OCI-LY7 (cell line): ENCODE results near the gene CRISP3. TPM values are rescaled to one million over a fixed set of nuclear protein-coding genes. Genes with fewer than 3 reads are reported as not detected.

Experiments
- BruUV-seq: library from RNA; stranded (reverse); fragments of 400-500 nt; replicated peaks from 2 replicates; lab custom pipeline; 2021; lab: Mats Ljungman, UMichigan
- CTCF ChIA-PET: fragments of 300-600 bp; sonication (Branson Sonifier 250); formaldehyde crosslinking; loops from one replicate; lab custom pipeline; 2022; ENCODE audit warnings: antibody characterized with exemption; ENCODE audit not compliant: unreplicated experiment; lab: Charles Lee
- POLR2A ChIA-PET: fragments of 300-600 bp; sonication (Branson Sonifier 250); formaldehyde crosslinking; loops from one replicate; lab custom pipeline; 2022; ENCODE audit warnings: antibody characterized with exemption; lab: Charles Lee
- DNase-seq: peaks from one replicate; pipeline ENCODE4 v3.0.0-alpha.2; 2015; ENCODE audit warnings: low spot score
- H2AFZ ChIP-seq: fragments of 200-600 bp; sonication (generic), shearing (Covaris generic); 2 replicates; pipeline ENCODE4 v1.6.1; 2014; ENCODE audit warnings: mild to moderate bottlenecking, antibody characterized with exemption, low read length, moderate library complexity
- H3K27ac ChIP-seq: fragments of 200-600 bp; sonication (generic); 2 replicates; pipeline ENCODE4 v1.5.1; 2014; ENCODE audit warnings: mixed run types, low read depth, mild to moderate bottlenecking, moderate library complexity, low read length, inconsistent platforms; ENCODE audit not compliant: poor library complexity, severe bottlenecking
- H3K36me3 ChIP-seq: fragments of 200-600 bp; sonication (generic); 2 replicates; pipeline ENCODE4 v1.6.1; 2014; ENCODE audit warnings: mild to moderate bottlenecking, antibody characterized with exemption, low read length, moderate library complexity, mixed read lengths; ENCODE audit not compliant: insufficient read depth
- H3K4me1 ChIP-seq: fragments of 200-600 bp; sonication (generic); 2 replicates; pipeline ENCODE4 v1.5.1; 2014; ENCODE audit warnings: mild to moderate bottlenecking, low read length; ENCODE audit not compliant: insufficient read depth, poor library complexity, severe bottlenecking
- H3K4me2 ChIP-seq: fragments of 200-600 bp; sonication (generic); 2 replicates; pipeline ENCODE4 v1.6.1; 2014; ENCODE audit warnings: mild to moderate bottlenecking, low read length
- H3K4me3 ChIP-seq: fragments of 200-600 bp; sonication (generic); 2 replicates; pipeline ENCODE4 v1.5.1; 2014; ENCODE audit warnings: mild to moderate bottlenecking, low read depth, low read length; ENCODE audit not compliant: poor library complexity, severe bottlenecking
- H3K79me2 ChIP-seq: fragments of 200-600 bp; sonication (generic); 2 replicates; pipeline ENCODE4 v1.6.1; 2016; ENCODE audit warnings: low read depth, mild to moderate bottlenecking, low read length, moderate library complexity, mixed read lengths; ENCODE audit not compliant: insufficient read depth
- H3K9me2 ChIP-seq: fragments of 200-600 bp; sonication (generic); 2 replicates; pipeline ENCODE4 v1.6.1; 2016; ENCODE audit warnings: mild to moderate bottlenecking, low read length, mixed read lengths; ENCODE audit not compliant: insufficient read depth
- H3K9me3 ChIP-seq: fragments of 200-600 bp; sonication (generic); 2 replicates; pipeline ENCODE4 v1.6.1; 2014; ENCODE audit warnings: mild to moderate bottlenecking, mixed run types, low read length, mixed read lengths
- H4K20me1 ChIP-seq: fragments of 200-600 bp; sonication (generic); 2 replicates; pipeline ENCODE4 v1.6.1; 2014; ENCODE audit warnings: mild to moderate bottlenecking, antibody characterized with exemption, low read length, moderate library complexity, mixed read lengths; ENCODE audit not compliant: insufficient read depth
- EZH2phosphoT487 ChIP-seq: fragments of 200-600 bp; sonication (generic); IDR thresholded peaks from 2 replicates; pipeline ENCODE4 v1.6.1; 2018; ENCODE audit warnings: low read depth, borderline replicate concordance, mild to moderate bottlenecking, mixed run types, antibody characterized with exemption, low read length, moderate library complexity, mixed read lengths
- intact Hi-C: fragments of 100-400 bp; cut with micrococcal nuclease; formaldehyde crosslinking; loops from one replicate; pipeline ENCODE4 v1.10.0; 2022; ENCODE audit not compliant: unreplicated experiment
- total RNA-seq, 2 experiments: library from RNA; depleted of rRNA in 1 of 2; stranded (reverse); fragments of >200 nt in 1 of 2; shearing (Covaris generic) in 1 of 2; gene quantifications; 2 replicates each; pipeline ENCODE4 v1.2.3, GENCODE V29; 2014 to 2022
- TF ChIP-seq, protein P1 (sequence below): fragments of 200-600 bp; sonication (generic); conservative IDR thresholded peaks from 2 replicates; pipeline ENCODE4 v1.5.1; 2014; ENCODE audit warnings: mild to moderate bottlenecking, antibody characterized with exemption, low read length, moderate library complexity, mixed read lengths

CRISP3 gene
- total RNA-seq, 2 experiments from 2014 or later, result not detected

- H3K4me1 ChIP-seq, result no peaks in the 10 kb centered on the region
- no peak for DNase-seq
- ChIA-PET CTCF (no interaction called here), POLR2A (interaction anchor here (0.5 kb wide), 1 partner anchor 223 kb away, joined by 4 read pairs; no protein-coding TSS in a partner anchor)
- intact Hi-C loops, result no loop called here
- no peaks in the 10 kb centered on the region for H3K9me2 ChIP-seq
- H3K79me2 ChIP-seq, result no peaks in the 10 kb centered on the region
- H2AFZ ChIP-seq, result no peak overlapping the region
- H4K20me1 ChIP-seq, result no peaks in the 10 kb centered on the region
- H3K9me3 ChIP-seq, result no peaks in the 10 kb centered on the region
- no peak overlapping the region for H3K4me2 ChIP-seq
- no peaks in the 10 kb centered on the region for H3K36me3 ChIP-seq
- no peak overlapping the region for H3K4me3 ChIP-seq
- H3K27ac ChIP-seq, result no peak overlapping the region
- BruUV-seq, result no TSS peak
- no peak for TF ChIP-seq EZH2phosphoT487
- TF ChIP-seq, protein P1, sequence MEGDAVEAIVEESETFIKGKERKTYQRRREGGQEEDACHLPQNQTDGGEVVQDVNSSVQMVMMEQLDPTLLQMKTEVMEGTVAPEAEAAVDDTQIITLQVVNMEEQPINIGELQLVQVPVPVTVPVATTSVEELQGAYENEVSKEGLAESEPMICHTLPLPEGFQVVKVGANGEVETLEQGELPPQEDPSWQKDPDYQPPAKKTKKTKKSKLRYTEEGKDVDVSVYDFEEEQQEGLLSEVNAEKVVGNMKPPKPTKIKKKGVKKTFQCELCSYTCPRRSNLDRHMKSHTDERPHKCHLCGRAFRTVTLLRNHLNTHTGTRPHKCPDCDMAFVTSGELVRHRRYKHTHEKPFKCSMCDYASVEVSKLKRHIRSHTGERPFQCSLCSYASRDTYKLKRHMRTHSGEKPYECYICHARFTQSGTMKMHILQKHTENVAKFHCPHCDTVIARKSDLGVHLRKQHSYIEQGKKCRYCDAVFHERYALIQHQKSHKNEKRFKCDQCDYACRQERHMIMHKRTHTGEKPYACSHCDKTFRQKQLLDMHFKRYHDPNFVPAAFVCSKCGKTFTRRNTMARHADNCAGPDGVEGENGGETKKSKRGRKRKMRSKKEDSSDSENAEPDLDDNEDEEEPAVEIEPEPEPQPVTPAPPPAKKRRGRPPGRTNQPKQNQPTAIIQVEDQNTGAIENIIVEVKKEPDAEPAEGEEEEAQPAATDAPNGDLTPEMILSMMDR, result no peak
These were observed 40.1 kb upstream of the CRISP3 start for GRCh38 chr6:49784272-49784671.

DNA sequence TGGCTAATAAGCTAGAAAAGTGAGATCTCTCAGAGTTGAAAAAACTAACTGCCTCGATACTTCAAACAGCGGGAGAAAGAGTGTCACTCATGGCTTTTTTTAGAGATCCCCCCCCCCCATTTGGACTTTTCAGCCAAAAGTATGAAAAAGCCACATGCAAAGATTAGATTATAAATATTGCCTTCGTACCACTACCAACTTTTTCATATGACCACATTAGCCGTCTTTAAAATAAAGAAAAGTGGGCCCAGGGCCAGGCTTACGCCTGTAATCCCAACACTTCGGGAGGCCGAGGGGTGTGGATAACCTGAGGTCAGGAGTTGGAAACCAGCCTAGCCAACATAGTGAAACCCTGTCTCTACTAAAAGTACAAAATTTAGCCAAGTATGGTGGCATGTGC lies 38.5 kb upstream of the CRISP3 start:
- Histone ChIP-seq H3K79me2 (no peaks in the 10 kb centered on the region), H3K4me1 (no peaks in the 10 kb centered on the region), H3K9me3 (no peaks in the 10 kb centered on the region), H3K36me3 (no peaks in the 10 kb centered on the region), H3K27ac (no peak overlapping the region), H3K9me2 (no peaks in the 10 kb centered on the region), H3K4me3 (no peak overlapping the region), H3K4me2 (no peak overlapping the region), H2AFZ (no peak overlapping the region), H4K20me1 (no peaks in the 10 kb centered on the region)
- no peak for TF ChIP-seq EZH2phosphoT487
- TF ChIP-seq, protein P1, result no peak
- intact Hi-C loops, result no loop called here
- no TSS peak for BruUV-seq
- no peak for DNase-seq
- CTCF ChIA-PET, result no interaction called here
- POLR2A ChIA-PET, result interaction anchor here (0.5 kb wide), 1 partner anchor 120 kb away, joined by 3 read pairs; no protein-coding TSS in a partner anchor

GRCh38 chr6:49782293-49782692 lies 38.1 kb upstream of the CRISP3 start:
- Histone ChIP-seq H3K36me3 (no peaks in the 10 kb centered on the region), H2AFZ (no peak overlapping the region), H3K27ac (no peak overlapping the region), H3K4me1 (no peaks in the 10 kb centered on the region), H4K20me1 (no peaks in the 10 kb centered on the region), H3K79me2 (no peaks in the 10 kb centered on the region), H3K4me3 (no peak overlapping the region), H3K4me2 (no peak overlapping the region), H3K9me2 (no peaks in the 10 kb centered on the region), H3K9me3 (no peaks in the 10 kb centered on the region)
- intact Hi-C loops, result no loop called here
- ChIA-PET POLR2A (interaction anchor here (0.5 kb wide), 1 partner anchor 120 kb away, joined by 3 read pairs; no protein-coding TSS in a partner anchor), CTCF (no interaction called here)
- no peak for DNase-seq
- no TSS peak for BruUV-seq
- no peak for TF ChIP-seq EZH2phosphoT487
- TF ChIP-seq, protein P1, result no peak
